ENCODE results near the gene IBA57.

Gene IBA57

GRCh38 chr1:228198977-228199590 lies 33.5 kb downstream of the IBA57 start:
- no peak for DNase-seq (ENCODE audit: low read depth, low spot score)

GRCh38 chr1:228204958-228205357 lies 39.4 kb downstream of the IBA57 start:
- no peak overlapping the region for H3K27ac ChIP-seq
- DNase-seq (ENCODE audit: low read depth, low spot score), result no peak
- TF ChIP-seq POLR2AphosphoS5 (IDR thresholded peaks at IDR 0.05; ENCODE audit: borderline replicate concordance, low read depth, low read length), result no peak
- no peak for TF ChIP-seq EZH2 (IDR thresholded peaks at IDR 0.05)
- TF ChIP-seq FOXP2 (optimal IDR thresholded peaks at IDR 0.05; ENCODE audit: control extremely low read depth, extremely low read length, insufficient read depth), result no peak
- H3K4me3 ChIP-seq, result no peak overlapping the region
- no peak overlapping the region for H3K9ac ChIP-seq (ENCODE audit: insufficient read length)
- no peaks in the 10 kb centered on the region for H3K9me3 ChIP-seq (ENCODE audit: low read depth, low read length)
- H3K36me3 ChIP-seq (ENCODE audit: insufficient read depth, low read length), result no peaks in the 10 kb centered on the region

More at GRCh38 chr1:228198977-228199590, 33.5 kb downstream of the IBA57 start:
- H3K9ac ChIP-seq (ENCODE audit: insufficient read length), result no peak overlapping the region
- H3K9me3 ChIP-seq (ENCODE audit: low read depth, low read length), result no peaks in the 10 kb centered on the region; the same call in 1 of the 2 replicates
- H3K4me3 ChIP-seq, result no peak overlapping the region
- H3K27ac ChIP-seq, result no peak overlapping the region
- no peaks in the 10 kb centered on the region for H3K36me3 ChIP-seq (ENCODE audit: insufficient read depth, low read length)
- no peak for TF ChIP-seq FOXP2 (optimal IDR thresholded peaks at IDR 0.05; ENCODE audit: control extremely low read depth, extremely low read length, insufficient read depth)
- TF ChIP-seq EZH2 (IDR thresholded peaks at IDR 0.05), result no peak
- TF ChIP-seq POLR2AphosphoS5 (IDR thresholded peaks at IDR 0.05; ENCODE audit: borderline replicate concordance, low read depth, low read length), result no peak

- Histone ChIP-seq H3K36me3 (ENCODE audit: insufficient read depth, low read length) (no peaks in the 10 kb centered on the region), H3K4me3 (no peak overlapping the region), H3K9me3 (ENCODE audit: low read depth, low read length) (no peaks in the 10 kb centered on the region), H3K9ac (ENCODE audit: insufficient read length) (no peak overlapping the region), H3K27ac (no peak overlapping the region)
- TF ChIP-seq POLR2AphosphoS5 (IDR thresholded peaks at IDR 0.05; ENCODE audit: borderline replicate concordance, low read depth, low read length), result no peak
- no peak for TF ChIP-seq FOXP2 (optimal IDR thresholded peaks at IDR 0.05; ENCODE audit: control extremely low read depth, extremely low read length, insufficient read depth)
- no peak for TF ChIP-seq EZH2 (IDR thresholded peaks at IDR 0.05)
- DNase-seq (ENCODE audit: low read depth, low spot score), result no peak
Observed at GRCh38 chr1:228205526-228206436, 40.2 kb downstream of the IBA57 start.

- Histone ChIP-seq H3K9ac (ENCODE audit: insufficient read length) (no peak overlapping the region), H3K36me3 (ENCODE audit: insufficient read depth, low read length) (no peaks in the 10 kb centered on the region), H3K4me3 (no peak overlapping the region), H3K27ac (no peak overlapping the region), H3K9me3 (ENCODE audit: low read depth, low read length) (no peaks in the 10 kb centered on the region)
- no peak for TF ChIP-seq EZH2 (IDR thresholded peaks at IDR 0.05)
- TF ChIP-seq FOXP2 (optimal IDR thresholded peaks at IDR 0.05; ENCODE audit: control extremely low read depth, extremely low read length, insufficient read depth), result no peak
- TF ChIP-seq POLR2AphosphoS5 (IDR thresholded peaks at IDR 0.05; ENCODE audit: borderline replicate concordance, low read depth, low read length), result no peak
- no peak for DNase-seq (ENCODE audit: low read depth, low spot score)
Observed at GRCh38 chr1:228206582-228207351, 41.2 kb downstream of the IBA57 start.

- H3K36me3 ChIP-seq (ENCODE audit: insufficient read depth, low read length), result no peaks in the 10 kb centered on the region
- no peak overlapping the region for H3K9ac ChIP-seq (ENCODE audit: insufficient read length)
- DNase-seq (ENCODE audit: low read depth, low spot score), result no peak
- no peak overlapping the region for H3K27ac ChIP-seq
- H3K9me3 ChIP-seq (ENCODE audit: low read depth, low read length), result no peaks in the 10 kb centered on the region
- no peak overlapping the region for H3K4me3 ChIP-seq
- TF ChIP-seq POLR2AphosphoS5 (IDR thresholded peaks at IDR 0.05; ENCODE audit: borderline replicate concordance, low read depth, low read length), result no peak
- no peak for TF ChIP-seq EZH2 (IDR thresholded peaks at IDR 0.05)
- no peak for TF ChIP-seq FOXP2 (optimal IDR thresholded peaks at IDR 0.05; ENCODE audit: control extremely low read depth, extremely low read length, insufficient read depth)
Observed at GRCh38 chr1:228207381-228207810, 41.8 kb downstream of the IBA57 start.

- no peaks in the 10 kb centered on the region for H3K9me3 ChIP-seq (ENCODE audit: low read depth, low read length)
- H3K9ac ChIP-seq (ENCODE audit: insufficient read length), result no peak within 1 kb of the TSS
- H3K4me3 ChIP-seq, result no peak within 1 kb of the TSS
- DNase-seq (ENCODE audit: low read depth, low spot score), result no peak
- H3K27ac ChIP-seq, result no peak within 1 kb of the TSS
- no peaks in the 10 kb centered on the region for H3K36me3 ChIP-seq (ENCODE audit: insufficient read depth, low read length)
- no peak for TF ChIP-seq POLR2AphosphoS5 (IDR thresholded peaks at IDR 0.05; ENCODE audit: borderline replicate concordance, low read depth, low read length)
- no peak for TF ChIP-seq FOXP2 (optimal IDR thresholded peaks at IDR 0.05; ENCODE audit: control extremely low read depth, extremely low read length, insufficient read depth)
- TF ChIP-seq EZH2 (IDR thresholded peaks at IDR 0.05), result no peak
Observed at GRCh38 chr1:228207851-228208821, 42.5 kb downstream of the IBA57 start, which contains the start of gene OBSCN. Gene OBSCN (plus strand): TSS chr1:228208044. CDS start chr1:228211784, 3,740 bp downstream.

- H3K9me3 ChIP-seq (ENCODE audit: low read depth, low read length), result no peaks in the 10 kb centered on the region
- no peak overlapping the region for H3K27ac ChIP-seq
- TF ChIP-seq EZH2 (IDR thresholded peaks at IDR 0.05), result no peak
- H3K9ac ChIP-seq (ENCODE audit: insufficient read length), result no peak overlapping the region
- H3K36me3 ChIP-seq (ENCODE audit: insufficient read depth, low read length), result no peaks in the 10 kb centered on the region
- no peak for DNase-seq (ENCODE audit: low read depth, low spot score)
- H3K4me3 ChIP-seq, result no peak overlapping the region
Observed at GRCh38 chr1:228208831-228209551, 43.4 kb downstream of the IBA57 start.
